Islet of Langerhans (tissue), 1 donor: ENCODE results near the gene GPR39.

ENCODE experiments used
- FAIRE-seq: peaks from one replicate; lab custom pipeline; 2011; peaks lifted over from hg19 to GRCh38; lab: Jason Lieb, UNC

The GPR39 gene

GRCh38 chr2:132446444-132446843 is 29.8 kb downstream of the GPR39 start:
- FAIRE-seq: no peak

- FAIRE-seq: no peak
These were observed 31.7 kb downstream of the GPR39 start for GRCh38 chr2:132448331-132448730.

- FAIRE-seq: no peak
These were observed 32.2 kb downstream of the GPR39 start for GRCh38 chr2:132448771-132449170.

GRCh38 chr2:132449868-132450267 is 33.3 kb downstream of the GPR39 start:
- no peak for FAIRE-seq

DNA sequence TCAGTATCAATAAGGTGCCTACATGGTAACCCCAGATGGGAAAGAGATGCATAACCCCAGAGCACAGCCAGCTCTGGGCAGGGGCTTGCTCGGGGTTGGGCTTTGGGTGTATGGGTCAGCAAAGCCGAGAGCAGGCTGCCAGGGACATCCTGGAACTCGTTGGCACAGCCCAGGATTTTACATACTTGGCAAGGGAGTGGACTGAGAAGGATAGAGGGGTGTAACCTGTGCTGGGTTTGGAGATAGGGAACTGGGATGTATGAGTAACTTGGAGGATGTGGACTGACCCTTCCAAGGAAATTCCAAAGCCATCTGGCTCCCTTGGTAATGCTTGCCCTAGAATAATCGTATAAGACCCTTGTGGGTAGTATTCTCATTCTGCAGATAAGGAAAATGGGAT is 44.2 kb downstream of the GPR39 start:
- no peak for FAIRE-seq

GRCh38 chr2:132462236-132462635 is 45.6 kb downstream of the GPR39 start:
- no peak for FAIRE-seq

GRCh38 chr2:132463719-132464118 is 47.1 kb downstream of the GPR39 start:
- no peak for FAIRE-seq

DNA sequence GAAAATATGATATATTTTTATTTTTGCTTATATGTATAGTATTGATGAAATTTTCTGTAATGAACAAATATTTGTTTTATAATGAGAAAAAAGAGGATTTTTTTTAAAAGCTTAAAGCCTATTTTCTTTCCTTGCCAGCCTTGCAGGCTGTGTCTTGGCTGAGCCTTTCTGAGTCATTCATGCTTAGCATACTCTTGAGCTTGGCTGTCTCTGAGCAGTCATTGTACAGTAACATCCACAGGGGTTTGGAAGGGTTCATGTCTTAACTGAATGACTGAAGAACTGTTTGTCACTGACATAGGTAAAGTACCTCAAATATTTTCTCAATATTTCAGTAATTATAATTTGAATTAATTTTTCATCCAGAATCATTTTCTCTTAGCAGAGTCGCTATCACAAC is 49.3 kb downstream of the GPR39 start:
- FAIRE-seq: no peak

- FAIRE-seq: no peak
These were observed 49.9 kb downstream of the GPR39 start for GRCh38 chr2:132466428-132467028.

GRCh38 chr2:132468821-132469675 is 52.4 kb downstream of the GPR39 start:
- FAIRE-seq: no peak

DNA sequence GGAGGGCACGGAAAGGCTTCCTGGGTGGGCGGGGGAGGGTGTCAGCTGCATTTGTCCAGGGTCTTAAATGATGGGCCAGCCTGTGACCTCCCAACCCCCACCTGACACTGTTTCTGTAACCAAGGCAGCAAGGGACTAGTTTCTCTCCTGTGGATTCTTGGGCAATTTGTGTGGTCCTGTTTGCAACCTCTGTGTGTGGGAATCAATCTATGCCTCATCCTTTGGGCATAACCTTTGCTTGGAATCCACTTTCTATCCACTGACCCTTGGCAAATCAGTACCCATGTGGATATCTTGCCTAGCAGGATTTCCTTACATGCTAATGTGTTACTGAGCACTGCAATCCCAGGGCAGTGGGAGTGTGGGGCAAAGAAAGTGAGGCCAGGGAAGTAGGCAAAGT is 54.1 kb downstream of the GPR39 start:
- no peak for FAIRE-seq

DNA sequence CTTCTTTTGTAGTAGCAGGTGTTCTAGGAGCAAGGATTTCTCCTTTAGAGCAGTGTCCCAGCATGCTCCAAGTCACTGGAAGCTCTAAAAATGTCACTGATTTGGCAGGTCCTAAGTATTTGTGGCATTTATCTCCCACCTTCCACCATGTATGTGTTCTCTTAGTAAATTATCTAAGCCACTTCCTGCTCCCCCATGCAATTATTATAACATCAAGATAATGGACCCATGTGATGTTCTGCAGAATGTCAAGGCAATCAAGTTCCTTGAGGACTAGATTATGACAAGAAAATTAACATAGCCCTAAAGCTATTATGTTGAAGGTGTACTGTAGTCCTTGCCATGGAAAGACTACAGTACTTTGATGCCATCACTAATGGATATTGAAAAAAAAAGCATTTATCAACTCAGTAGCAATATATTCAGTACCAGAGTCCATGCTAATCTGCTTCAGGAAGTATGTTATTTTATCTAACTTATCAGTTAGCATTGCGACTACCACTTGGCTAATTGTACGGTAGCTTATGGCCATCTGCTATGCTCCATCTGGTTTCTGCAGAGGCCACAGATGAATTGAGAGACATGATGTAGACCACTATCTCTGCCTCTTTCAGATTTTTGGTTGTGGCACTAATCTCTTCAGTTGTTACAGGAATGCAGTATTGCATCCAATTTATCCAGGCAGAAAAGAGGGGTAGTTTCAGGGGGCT is 56.7 kb downstream of the GPR39 start:
- FAIRE-seq: no peak

- FAIRE-seq: no peak
These were observed 59.0 kb downstream of the GPR39 start for GRCh38 chr2:132475615-132476014.

DNA sequence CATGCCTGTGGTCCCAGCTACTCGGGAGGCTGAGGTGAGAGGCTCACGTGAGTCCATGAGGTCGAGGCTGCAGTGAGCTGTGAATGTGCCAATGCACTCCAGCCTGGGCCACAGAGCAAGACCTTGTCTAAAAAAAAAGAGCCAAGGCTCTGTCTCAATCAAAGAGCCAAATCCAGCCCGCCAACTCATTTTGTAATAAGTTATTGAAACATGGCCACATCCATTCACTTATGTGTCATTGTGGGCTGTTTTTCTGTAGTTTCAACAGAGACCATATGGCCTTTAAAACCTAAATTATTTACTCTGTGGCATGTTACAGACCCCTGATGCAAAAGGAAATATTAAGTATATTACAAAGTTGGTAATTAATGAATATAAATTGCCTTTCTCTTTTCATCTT is 60.8 kb downstream of the GPR39 start:
- no peak for FAIRE-seq

- FAIRE-seq: no peak
These were observed 61.4 kb downstream of the GPR39 start for GRCh38 chr2:132477962-132478361.

- peak; percentile 36 for FAIRE-seq
These were observed 62.0 kb downstream of the GPR39 start for GRCh38 chr2:132478461-132479105.

DNA sequence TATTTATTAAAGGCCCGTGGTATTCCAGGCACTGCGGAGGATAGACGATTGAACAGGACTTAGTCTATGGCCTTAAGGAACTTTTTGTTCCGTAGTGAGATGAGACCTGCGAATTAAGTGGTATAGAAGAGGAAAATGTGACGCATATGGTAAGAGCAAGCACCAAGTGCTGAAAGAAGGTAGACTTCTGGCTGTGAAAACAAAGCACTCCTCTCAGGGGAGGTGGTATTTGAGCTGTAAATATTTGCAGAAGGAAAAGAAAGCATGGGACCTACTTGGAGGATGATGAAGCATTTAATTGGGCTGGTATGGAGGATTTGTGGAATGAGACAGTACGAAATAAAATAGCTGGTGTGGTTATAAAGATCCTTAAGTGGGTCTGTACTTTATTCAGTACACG is 62.5 kb downstream of the GPR39 start:
- no peak for FAIRE-seq

GRCh38 chr2:132482821-132483220 is 66.2 kb downstream of the GPR39 start:
- no peak for FAIRE-seq

DNA sequence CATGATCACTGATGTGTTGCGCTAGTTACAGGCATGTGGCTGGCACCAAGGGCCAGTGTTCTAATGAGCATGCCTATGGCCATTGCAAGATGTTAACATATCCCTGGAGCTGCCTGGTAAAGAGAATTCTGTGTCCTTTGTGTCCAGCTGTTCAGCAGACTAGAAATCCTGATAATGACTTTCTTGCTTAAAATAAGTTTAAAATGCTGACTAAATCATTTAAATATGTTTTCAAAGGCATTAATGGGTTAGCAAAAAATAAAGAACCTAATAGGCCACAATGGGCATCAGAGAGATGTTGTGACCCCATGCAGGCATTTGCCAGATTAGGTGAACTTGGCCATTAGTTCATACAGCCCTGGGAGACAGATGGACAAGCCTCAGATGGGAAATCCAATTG is 67.5 kb downstream of the GPR39 start:
- no peak for FAIRE-seq

GRCh38 chr2:132488491-132488890 is 71.9 kb downstream of the GPR39 start:
- no peak for FAIRE-seq

GRCh38 chr2:132489150-132489549 is 72.5 kb downstream of the GPR39 start:
- no peak for FAIRE-seq

GRCh38 chr2:132495881-132496280 is 79.3 kb downstream of the GPR39 start:
- FAIRE-seq: no peak

GRCh38 chr2:132496555-132496954 is 80.0 kb downstream of the GPR39 start:
- no peak for FAIRE-seq
